GM12892 (cell line): ENCODE data around the gene BRSK2.
"Not testable (repeated sequence)": the region's sequence is repeated elsewhere in the genome, so short reads cannot be mapped to it uniquely, and the experiment has no call there.

Experiments
- DNase-seq: peaks from one replicate; pipeline ENCODE4 v3.0.0; 2011; ENCODE audit not compliant: insufficient read length
- FAIRE-seq: peaks from 2 replicates; lab custom pipeline; 2011; peaks lifted over from hg19 to GRCh38; lab: Jason Lieb, UNC
- POLR2A ChIP-seq: IDR thresholded peaks from 2 replicates; pipeline ENCODE4 v1.6.1; 2011; ENCODE audit warnings: low read depth, low read length, control low read depth
- POLR2AphosphoS5 ChIP-seq: IDR thresholded peaks from 2 replicates; pipeline ENCODE4 v1.6.1; 2011; ENCODE audit warnings: low read depth, low read length, control low read depth
- TAF1 ChIP-seq: IDR thresholded peaks from 2 replicates; pipeline ENCODE4 v1.6.1; 2011; ENCODE audit warnings: low read depth, mild to moderate bottlenecking, control low read depth, low read length, borderline replicate concordance

BRSK2 gene

DNA sequence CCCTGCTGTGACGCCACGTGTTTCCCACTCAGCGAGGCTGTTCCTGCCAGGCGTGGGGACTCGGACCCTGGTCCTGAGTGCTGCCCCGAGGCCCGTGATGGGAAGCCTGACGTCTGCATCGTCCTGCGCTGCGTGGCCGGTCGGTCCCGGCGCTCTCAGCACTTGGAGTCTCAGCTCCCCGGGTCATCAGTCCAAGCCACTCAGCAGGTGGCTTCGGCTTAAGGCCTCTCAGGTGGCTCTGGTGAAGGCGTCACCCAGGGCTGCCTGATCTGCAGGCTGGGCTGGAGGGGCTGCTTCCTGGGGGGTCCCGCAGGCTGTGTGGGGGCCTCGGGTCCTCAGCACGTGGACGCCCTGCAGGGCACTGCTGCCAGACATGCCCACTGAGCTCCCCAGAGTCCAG is 35.3 kb downstream of the BRSK2 start:
- TF ChIP-seq TAF1 (no peak), POLR2AphosphoS5 (no peak), POLR2A (no peak)
- FAIRE-seq, result no peak
- DNase-seq, result no peak

DNA sequence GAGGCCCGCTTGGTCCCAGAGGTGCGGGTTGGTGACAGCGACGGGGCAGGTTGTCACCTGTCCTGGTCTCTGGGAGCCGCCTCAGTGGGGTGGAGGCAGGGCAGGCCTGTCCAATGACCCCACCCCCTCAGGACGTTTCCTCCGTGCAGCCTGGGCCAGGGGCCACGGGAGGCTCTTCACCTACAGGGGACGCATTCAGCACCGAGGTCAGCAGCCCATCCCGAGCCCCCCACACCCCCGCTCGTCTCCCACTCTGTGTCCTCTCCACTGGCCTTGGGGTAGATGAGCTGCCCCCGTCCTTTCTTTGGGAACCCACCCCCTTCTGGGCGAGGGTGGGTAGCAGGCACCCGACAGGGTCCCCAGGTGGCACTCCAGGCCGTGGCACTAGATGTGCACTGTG is 35.7 kb downstream of the BRSK2 start:
- DNase-seq, result no peak
- TF ChIP-seq POLR2AphosphoS5 (no peak), TAF1 (no peak)
- no peak for FAIRE-seq

DNA sequence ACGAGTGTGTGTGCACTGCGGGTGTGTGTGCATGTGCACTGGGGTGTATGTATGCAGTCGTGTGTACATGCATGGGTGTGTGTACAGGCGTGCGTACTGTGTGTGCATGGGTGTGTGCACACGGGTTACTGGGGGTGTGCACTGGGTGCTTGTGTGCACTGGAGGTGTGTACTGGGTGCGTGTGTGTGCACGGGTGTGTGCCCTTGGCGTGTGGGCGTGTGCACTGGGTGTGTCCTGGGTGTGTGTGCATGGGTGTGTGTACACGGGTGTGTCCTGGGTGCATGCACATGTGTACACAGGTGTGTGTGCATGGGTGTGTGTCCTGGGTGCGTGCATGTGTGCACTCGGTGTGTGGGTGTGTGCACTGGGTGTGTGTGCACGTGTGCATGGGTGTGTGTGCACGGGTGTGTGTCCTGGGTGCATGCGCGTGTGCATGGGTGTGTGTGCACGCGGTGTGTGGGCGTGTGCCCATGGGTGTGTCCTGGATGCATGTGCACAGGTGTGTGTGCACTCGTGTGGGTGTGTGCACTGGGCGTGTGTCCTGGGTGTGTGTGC is 39.1 kb downstream of the BRSK2 start:
- no peak for TF ChIP-seq POLR2A
- TF ChIP-seq TAF1, result no peak
- TF ChIP-seq POLR2AphosphoS5, result no peak
- DNase-seq, result no peak
- FAIRE-seq, result no peak

DNA sequence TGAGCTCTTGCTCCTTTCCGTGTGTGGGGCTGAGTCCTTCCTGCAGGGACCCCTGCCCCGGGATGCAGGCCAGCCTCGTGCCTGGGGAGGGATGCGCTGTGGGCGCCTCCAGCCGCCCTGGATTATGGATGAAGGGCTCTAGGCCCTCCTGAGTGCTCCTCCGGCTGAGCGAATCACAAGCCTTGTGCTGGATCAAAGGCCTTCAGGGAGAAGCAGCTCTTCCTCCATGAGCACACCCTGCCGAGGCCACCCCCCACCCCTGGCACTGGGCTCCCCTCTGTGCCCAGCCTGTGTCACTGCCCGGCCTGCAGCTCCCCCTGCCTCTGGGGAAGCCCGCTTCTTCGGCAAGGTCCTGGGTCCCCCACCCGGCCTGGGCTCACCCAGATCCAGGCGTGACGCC is 43.8 kb downstream of the BRSK2 start:
- TF ChIP-seq POLR2A (no peak), POLR2AphosphoS5 (no peak), TAF1 (no peak)
- FAIRE-seq (no peak), DNase-seq (no peak)

DNA sequence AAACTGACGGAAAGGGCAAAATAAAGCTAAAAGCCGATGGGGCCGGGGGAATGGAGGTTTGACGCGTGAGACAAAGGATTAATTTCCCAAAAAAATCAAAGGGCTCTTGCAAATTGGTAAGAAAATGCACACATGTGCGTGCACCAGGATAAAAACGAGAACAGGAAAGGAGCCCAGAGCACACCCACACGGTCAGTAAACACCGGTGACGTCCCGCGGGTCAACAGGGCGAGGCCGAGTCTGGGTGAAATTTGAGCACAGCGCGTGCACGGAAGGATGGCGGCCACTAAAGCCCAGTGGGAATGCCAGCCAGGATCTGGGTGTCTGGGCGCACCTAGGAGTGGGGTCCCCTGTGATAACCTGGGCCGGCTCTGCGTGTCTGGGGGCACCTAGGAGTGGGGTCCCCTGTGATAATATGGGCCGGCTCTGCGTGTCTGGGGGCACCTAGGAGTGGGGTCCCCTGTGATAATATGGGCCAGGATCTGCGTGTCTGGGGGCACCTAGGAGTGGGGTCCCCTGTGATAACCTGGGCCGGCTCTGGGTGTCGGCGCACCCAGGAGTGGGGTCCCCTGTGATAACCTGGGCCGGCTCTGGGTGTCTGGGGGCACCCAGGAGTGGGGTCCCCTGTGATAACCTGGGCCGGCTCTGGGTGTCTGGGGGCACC is 44.4 kb downstream of the BRSK2 start:
- TF ChIP-seq TAF1 (no peak), POLR2AphosphoS5 (no peak), POLR2A (no peak)
- DNase-seq, result no peak
- no peak for FAIRE-seq

DNA sequence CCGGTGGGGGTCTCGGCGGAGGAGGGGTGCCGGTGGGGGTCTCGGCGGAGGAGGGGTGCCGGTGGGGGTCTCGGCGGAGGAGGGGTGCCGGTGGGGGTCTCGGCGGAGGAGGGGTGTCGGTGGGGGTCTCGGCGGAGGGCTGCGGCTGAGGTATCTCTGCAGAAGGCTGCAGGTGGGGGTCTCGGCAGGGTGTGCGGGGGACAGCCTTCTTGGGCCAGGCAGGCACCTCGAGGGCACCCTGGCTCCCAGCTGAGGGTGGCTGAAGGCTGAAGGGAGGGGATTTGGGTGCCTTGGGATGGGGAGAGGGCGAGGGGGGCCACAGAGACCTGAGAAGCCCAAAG is 45.7 kb downstream of the BRSK2 start:
- not testable (repeated sequence) for DNase-seq, FAIRE-seq

DNA sequence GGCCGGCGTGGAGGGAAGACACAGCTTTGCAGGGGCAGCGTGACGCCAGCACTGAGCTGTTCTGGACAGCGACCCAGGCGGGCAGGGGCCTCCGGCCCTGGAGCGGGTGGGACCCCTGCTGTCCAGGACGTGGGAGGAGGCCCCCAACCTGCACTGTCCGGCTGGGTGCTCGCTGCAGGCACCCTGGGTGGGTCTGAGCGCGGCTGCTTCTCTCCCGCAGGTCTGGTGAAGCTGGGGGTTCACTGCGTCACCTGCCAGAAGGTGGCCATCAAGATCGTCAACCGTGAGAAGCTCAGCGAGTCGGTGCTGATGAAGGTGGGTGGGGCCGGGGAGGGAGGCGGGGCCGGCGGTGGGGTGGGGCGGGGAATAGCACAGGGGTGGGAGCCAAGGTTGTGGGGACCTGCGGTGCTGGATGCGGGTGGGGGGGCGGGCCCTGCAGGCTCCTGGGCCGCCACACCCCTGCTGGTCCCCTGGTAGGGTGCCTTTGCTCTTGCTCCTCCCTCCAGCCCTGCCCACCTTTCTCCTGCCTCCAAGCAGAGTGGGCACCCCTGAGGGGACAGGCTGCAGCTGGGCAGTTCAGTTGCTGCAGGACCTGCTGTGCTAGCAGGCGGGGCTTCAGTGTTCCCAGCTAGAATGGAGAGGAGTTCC is 46.2 kb downstream of the BRSK2 start:
- DNase-seq (no peak), FAIRE-seq (no peak)
- TF ChIP-seq POLR2AphosphoS5 (no peak), POLR2A (no peak), TAF1 (no peak)

DNA sequence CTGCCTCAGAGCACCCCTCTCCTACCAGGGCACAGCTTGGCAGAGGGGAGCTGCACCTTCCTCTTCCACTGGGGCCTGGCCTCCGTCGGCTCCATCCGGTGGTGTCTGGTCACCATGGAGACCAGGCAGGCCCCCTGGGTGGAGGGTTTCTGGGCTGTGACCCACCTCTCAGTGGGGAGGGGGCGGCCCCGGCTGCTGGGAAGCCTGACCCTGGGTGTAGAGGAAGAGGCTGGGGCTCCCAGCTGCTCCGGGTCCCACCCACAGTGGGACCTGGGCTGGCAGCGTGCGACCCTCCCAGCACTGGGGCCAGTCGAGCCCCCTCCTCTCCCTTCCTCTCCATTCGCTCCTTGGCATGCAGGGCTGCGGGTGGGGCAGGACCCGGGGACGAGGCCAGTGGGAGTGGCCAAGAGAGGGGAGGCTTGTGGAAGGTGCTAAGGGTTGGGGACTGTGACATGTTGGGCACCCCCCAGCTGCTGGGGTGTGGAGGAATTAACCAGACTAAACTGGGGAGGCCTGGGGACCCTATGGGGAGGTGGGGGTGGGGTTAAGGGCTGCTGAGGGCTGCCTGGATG is 46.8 kb downstream of the BRSK2 start:
- no peak for TF ChIP-seq POLR2A
- no peak for TF ChIP-seq POLR2AphosphoS5
- no peak for TF ChIP-seq TAF1
- no peak for FAIRE-seq
- DNase-seq, result no peak

DNA sequence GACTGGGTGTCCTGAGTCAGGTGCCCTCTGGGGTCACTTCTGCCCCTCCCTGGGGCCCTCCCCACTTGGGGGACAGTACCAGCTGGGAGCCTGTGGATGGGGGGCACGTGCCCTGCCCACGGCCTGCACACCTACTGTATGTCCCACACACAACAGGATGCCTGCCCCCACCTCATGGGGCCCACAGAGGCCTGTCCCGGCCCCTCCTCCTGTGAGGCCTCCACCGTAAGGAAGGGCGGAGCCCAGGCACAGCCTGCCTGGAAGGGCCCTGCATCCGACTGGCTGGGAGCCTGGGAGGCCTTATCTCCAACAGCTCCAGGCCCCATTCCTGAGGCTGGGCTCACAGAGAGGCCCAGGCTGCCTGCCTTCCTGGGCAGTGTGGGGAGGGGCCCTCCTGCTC is 47.8 kb downstream of the BRSK2 start:
- FAIRE-seq, result no peak
- TF ChIP-seq POLR2A, result no peak
- no peak for TF ChIP-seq TAF1
- no peak for TF ChIP-seq POLR2AphosphoS5
- DNase-seq, result no peak

DNA sequence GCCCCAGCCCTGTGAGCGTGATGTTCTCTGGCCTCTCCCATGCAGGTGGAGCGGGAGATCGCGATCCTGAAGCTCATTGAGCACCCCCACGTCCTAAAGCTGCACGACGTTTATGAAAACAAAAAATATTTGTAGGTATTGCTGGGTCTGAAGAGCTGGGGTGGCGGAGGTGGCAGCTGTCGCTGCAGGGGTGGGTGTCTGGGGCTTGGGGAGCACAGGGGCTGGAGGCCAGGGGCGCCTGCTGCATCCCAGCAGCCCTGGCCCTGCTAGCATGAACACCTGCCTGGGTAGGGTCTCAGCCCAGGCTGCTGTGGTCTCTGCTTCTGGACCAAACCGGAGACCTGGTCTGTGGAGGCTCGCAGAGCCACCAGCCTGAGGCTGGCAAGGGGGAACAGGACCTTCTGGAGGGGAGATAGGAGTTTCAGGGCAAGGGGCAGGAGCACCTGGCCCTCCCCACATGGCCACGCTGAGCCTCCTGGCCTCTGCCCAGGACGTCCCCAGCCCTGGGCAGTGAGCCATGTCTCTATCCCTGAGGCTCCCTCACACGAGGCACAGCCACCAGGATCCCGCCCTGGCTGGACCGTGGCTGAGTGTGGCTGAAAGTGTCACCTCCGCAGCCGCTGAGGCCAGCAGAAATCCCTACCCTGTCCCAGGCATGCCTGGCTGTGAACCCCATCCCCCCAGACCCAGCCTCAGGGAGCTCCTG is 48.7 kb downstream of the BRSK2 start:
- DNase-seq, result no peak
- no peak for FAIRE-seq
- TF ChIP-seq TAF1 (no peak), POLR2AphosphoS5 (no peak), POLR2A (no peak)

DNA sequence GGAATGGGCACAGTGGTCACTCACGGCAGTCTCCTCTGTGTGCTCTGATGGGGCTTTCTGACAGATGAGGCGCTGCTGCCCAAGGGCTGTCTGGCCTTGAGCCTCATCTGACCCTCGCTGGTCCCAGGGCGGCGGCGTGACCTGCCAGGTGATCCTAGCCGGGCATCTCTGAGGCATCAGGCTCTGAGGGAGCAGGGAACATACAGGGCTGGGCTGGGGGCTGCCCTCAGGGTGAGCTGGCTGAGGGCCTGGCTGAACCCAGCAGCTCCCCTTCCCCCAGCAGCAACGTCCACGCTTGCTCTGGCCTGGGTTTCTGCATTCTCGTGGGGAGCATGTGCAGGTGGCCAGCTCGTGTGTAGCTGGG is 49.2 kb downstream of the BRSK2 start:
- DNase-seq, result no peak
- TF ChIP-seq POLR2A, result no peak

DNA sequence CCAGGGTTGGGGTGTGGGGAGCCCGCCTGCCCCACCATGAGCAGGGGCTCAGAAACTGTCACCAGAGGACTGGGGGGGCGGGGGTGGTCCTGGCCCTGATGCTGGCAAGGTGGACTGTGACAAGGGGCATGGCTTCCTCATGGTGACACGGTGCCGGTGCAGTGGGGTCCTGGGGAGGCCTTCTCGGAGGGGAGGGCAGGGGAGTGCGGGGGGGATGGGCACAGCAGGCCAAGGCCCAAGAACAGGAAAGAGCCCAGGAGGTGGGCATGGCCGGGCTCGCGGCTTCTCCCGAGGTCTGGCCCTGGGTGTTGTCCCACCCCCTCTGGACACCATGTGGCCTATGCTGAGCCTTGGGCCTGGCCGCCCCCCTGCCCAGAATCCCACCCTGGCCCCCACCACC is 49.6 kb downstream of the BRSK2 start:
- TF ChIP-seq TAF1 (no peak), POLR2AphosphoS5 (no peak), POLR2A (no peak)
- no peak for DNase-seq
- FAIRE-seq, result no peak

More for the DNA sequence above, 49.2 kb downstream of the BRSK2 start:
- no peak for FAIRE-seq
